HUDEP-2 (cell line): ENCODE measurements around the gene POU5F1.
"Not testable (repeated sequence)": the region's sequence is repeated elsewhere in the genome, so short reads cannot be mapped to it uniquely, and the experiment has no call there.

Experiments
- DNase-seq, 76 experiments: peaks; one replicate each; lab custom pipeline; 2025; ENCODE audit not compliant: unreplicated experiment in 76 of 76; lab: John Stamatoyannopoulos, UW

Gene POU5F1

DNA sequence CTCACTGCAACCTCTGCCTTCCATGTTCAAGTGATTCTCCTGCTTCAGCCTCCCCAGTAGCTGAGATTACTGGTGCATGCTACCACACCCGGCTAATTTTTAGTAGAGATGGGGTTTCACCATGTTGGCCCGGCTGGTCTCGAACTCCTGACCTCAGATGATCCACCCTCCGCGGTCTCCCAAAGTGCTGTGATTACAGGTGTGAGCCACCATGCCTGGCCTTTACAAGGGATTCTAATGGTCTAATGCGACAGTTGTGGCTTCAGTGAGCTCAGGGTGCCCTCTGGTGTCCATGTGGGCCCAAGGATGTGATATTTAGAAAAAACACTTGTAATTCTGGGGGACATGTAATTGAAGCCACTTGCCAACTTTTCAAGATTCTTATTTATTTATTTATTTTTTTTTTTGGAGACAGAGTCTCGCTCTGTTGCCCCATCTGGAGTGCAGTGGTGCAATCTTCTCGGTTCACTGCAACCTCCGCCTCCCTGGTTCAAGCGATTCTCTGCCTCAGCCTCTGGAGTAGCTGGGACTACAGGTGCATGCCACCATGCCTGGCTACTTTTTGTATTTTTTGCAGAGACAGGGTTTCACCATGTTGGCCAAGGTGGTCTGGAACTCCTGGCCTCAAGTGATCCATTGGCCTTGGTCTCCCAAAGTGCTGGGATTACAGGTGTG lies 22.1 kb upstream of the POU5F1 start:
- peak in 63 of 76 experiments; percentile 11 to 68 (median 52) for DNase-seq

DNA sequence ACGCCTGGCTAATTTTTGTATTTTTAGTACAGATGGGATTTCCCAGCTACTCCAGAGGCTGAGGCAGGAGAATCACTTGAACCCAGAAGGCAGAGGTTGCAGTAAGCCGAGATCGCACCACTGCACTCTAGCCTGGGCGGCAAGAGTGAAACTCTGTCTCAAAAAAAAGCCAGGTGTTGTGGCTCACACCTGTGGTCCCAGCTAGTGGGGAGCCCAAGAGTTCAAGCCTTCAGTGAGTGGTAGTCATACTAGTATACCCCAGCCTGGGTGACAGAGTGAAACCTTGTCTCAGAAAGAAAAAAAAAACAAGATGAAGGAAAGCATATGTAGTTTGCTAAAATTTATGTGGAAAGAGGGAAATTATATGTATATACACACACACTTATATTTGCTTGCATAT lies 20.0 kb upstream of the POU5F1 start:
- no peak for DNase-seq

DNA sequence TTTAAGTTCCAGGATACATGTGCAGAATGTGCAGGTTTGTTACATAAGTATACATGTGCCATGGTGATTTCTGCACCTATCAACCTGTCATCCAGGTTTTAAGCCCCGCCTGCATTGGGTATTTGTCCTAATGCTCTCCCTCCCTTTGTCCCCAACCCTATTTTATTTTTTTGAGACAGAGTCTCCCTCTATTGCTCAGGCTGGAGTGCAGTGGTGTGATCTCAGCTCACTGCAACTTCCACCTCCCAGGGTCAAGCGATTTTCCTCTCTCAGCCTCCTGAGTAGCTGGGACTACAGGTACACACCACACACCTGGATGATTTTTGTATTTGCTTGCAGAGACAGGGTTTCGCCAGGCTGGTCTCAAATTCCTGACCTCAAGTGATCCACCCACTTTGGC lies 18.7 kb upstream of the POU5F1 start:
- DNase-seq: not testable (repeated sequence)

DNA sequence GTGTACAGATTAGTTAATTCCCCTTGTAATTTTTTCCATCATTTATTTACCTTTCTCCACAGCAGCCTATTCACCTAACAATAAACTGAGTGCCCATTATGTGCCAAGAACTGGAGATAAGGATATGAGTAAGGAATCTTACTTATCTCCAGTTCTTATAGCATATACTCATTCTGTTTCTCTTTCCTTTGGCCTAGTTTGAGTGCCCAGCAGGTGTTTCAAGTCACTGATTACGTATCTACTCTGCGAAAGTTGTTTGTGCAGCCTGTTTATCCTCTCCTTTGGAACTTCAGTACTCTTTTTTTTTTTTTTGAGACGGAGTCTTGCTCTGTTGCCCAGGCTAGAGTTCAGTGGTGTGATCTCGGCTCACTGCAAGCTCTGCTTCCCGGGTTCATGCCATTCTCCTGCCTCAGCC lies 17.3 kb upstream of the POU5F1 start:
- no peak for DNase-seq

DNA sequence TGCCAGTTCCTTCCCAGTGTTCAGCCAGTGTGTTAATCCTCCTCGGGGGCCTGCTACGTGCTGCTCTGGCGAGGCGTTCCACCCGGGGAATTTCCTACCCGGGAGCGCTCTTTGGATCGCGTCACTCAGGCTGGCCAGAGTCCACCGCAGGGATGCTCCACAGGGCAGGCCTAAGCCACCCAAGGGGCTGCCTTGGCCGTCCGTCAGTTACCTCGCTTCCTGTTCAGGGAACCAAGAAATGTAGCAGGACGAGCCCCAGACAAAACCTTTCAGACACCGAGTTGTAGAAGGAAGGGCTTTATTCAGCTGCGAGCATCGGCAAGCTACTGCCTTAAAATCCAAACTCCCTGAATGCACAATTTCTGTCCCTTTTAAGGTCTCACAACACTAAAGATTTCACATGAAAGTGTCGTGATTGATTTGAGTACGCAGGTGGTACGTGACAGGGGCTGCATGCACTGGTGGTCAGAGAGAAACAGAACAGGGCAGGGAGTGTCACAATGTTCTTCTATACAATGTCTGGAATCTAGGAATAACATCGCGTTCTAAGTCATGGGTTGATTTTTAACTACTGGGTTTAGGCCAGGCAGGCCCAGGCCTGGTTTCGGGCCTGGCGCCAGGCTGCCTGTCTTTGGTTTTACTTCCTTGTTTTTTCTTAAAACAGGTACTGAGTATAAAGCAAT lies 15.7 kb upstream of the POU5F1 start:
- no peak for DNase-seq

DNA sequence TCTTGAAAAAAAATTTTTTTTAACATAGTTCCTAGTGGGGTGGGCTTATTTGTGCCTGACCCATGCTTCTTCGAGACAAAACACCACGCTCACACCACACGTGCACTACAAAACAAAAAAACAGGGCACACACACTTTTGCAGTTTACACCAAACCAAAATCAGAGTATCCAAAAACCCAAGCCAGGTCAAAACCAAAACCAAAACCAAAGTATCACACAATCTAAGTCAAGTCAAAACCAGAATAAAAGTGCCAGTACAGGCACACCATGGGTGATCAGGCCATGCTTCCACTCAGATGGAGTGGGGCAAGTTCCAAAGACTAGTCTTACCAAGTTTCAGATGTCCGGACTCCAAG lies 15.2 kb upstream of the POU5F1 start:
- not testable (repeated sequence) for DNase-seq

DNA sequence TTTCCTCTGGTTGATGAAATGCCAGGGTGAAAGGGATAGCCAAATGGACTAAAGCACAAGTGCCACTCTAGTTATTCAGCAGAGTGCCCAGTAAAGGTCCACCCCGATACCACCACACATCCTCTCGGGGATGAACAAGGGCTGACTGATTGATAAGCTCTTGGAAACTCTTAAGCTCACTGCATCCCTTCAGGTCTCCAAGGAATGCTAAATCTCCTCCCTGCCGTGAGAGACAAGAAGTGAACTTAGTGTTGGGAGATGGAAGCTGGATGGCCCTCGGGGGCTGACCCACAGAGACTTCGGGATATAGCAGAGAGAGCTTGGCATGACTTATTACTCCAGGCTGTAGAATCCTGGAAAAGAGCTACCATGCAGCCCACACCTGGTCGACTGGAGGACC lies 13.4 kb upstream of the POU5F1 start:
- DNase-seq: not testable (repeated sequence)

DNA sequence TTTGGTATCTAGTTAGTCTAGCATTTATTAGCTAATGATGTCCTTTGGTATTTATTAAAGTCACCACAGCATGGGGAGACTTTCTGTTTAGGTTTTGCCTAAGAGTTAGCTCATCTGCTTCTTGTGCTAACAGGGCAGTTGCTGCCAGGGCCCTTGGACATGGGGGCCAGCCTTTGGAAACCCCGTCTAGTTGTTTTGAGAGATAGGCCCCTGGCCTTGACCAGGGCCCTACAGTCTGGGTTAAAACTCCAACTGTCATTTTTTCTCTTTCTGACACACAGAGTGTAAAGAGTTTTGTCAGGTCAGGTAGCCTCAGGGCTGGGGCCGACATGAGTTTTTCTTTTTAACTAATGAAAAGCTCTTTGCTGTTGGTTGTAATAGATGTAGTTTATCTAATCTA lies 12.8 kb upstream of the POU5F1 start:
- not testable (repeated sequence) for DNase-seq

DNA sequence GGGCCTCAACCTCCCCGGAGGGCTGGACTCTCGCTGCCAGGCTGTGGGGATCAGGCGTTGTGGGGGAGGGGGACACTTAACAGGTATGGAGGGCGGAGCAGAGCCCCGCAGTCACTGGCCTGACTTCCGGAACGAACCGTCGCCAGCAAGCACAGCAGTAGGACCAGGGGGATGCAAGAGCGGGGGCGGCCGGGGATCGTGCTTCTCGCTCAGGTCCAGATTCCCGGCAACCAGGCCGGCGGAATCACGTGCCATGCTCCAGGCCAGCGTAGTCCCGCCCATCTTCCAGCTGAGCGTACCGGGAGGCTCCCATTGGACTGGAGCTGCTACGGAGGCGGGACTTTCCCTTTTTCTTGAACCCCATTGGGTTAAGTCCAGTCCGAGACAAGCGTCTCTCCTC lies 10.0 kb upstream of the POU5F1 start:
- DNase-seq: peak in 74 of 76 experiments; percentile 33 to 95 (median 86)

DNA sequence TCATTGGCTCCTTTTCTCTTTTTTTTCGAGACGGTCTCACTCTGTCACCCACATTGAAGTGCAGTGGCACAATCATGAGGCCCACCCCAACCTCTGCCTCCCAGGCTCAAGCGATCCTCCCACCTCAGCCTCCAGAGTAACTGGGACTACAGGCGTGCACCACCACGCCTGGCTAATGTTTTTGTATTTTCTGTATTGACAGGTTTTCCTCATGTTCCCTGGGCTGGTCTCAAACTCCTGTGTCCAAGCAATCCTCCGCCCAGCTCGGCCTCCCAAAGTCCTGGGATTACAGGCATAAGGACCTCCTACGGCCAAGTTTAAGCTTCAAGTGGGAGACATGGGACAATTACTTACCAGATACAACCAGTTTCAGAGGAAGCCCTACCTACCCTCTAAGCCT lies 9.4 kb upstream of the POU5F1 start:
- no peak for DNase-seq

DNA sequence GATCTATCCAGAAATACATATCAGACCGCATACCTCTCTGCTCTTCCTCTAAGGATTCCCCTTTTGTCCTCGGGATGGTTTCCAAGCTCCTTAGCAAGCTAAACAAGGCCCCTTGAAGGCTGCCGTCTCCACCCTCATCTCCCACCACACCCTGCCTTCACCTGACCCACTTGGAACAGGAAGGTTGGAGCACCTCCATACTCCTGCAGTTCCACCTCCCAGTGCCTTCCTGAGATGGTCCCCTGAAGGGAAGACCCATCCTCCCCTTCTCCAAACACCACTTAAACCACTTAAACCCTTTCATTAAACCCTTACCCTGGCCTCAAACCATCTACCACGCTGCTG lies 8.5 kb upstream of the POU5F1 start:
- DNase-seq: no peak

DNA sequence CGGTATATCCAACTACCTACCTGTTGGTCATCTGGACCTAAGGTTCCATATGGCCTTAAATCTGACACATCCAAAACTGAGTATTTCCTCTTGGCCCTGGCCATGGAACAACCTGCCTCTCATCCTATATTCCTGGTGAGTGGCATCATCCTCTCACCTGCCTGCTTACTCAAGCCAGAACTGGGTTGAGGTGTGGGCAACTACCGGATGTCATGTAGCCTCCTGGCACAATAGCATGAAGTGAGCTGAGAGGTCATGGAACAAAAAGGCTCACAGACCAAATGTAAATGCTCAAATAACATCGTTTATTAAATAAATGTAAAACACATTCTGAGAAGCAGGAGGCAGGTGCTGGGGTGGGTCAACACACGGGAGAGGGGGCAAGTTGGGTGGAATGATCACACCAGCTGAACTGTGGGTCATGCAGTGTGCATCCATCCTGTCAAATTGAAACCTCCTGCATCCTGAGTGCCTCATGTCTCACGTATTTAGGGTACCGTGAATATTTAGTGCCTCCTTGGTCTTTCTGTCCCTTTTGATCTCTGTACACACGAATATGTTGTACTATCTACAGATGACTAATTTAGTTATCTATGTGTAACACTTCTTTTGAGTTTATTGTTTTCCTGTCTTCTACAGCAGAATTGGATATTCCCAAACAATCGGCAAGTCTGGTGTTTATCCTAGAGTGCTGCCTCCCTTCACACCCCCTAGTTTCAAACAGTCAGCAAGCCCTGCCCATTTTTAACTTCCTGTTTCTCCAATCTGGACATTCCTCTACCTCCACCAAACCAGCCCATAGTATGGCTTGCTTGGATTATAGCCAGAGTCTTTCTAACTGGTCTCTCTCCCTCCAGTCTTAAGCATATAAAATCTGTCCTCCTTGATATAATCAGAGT lies 7.9 kb upstream of the POU5F1 start:
- peak in 1 of 76 experiments; percentile 12 for DNase-seq

DNA sequence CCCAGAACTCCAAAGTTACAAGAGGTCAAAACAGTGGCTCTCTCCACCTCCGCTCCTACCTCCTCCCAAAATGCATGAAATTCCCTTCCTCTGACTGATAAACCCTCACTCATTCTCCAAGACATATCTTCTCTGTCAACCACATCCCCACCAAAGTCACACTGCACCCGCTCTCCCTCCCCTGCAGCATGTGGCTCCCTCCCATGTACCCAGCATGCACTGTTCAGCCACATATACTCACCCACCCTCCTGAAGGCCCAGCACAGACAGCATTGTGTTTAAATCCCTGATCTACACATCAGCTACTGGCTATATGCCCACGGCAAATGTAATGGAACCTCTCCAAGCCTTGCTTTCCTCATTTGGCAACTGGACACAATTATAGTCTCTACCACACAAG lies 5.5 kb upstream of the POU5F1 start:
- DNase-seq: peak in 43 of 76 experiments; percentile 13 to 73 (median 33)

DNA sequence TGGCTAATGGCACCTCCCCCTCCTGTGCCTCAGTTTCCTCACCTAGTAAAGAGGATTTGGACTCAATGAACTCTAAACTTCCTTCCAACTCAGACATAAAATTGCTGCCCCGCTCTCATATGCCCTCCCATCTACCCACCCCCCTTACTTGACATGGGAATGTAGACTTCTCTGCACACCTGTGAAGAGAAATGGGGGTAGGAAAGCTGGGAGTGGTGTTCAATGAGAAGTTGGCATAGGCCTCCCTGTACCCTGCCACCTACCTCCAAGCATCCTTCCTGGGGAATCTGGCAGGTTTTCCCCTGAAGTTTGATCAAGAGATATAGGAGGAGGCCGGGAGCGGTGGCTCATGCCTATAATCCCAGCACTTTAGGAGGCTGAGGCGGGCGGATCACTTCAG lies 3.9 kb upstream of the POU5F1 start:
- DNase-seq: no peak

DNA sequence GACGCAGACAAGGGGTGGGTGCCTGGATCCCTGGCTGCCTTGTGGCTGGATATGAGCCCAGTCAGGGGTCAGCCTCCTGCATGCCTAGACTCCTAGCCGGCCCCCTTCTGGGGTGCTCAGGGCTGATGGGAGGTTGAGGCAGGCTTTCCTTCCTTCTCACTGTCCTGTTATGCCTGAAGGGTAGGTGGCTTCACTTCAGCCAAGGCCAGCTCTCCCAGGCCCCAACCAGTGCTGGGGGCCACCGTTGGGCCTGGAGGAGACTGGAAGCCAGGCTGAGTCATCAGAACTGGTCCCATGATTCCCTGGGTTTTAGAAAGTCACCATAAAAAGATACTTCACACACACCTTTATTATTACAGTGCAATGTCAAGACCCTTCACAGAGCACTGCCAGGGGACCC lies 2.9 kb upstream of the POU5F1 start:
- DNase-seq: no peak

DNA sequence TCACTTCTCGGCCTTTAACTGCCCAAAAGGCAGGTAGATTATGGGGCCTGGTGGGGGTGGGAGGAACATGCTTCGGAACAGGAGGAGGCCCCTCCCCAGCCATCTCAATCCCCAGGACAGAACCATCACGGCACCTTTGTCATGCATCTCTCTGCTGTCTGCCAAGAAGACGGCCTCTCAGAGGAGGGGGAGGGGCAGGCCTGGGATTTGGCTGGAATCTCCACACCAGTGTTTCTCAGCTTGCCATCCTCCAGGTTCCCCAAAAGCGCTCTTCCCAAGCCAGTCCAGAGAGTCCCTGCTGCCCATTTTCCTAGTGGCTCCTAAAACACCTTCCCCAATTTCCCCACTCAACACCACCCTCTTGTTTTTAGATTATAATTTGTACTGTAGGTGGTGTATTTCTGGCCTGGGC lies 2.5 kb upstream of the POU5F1 start:
- no peak for DNase-seq

DNA sequence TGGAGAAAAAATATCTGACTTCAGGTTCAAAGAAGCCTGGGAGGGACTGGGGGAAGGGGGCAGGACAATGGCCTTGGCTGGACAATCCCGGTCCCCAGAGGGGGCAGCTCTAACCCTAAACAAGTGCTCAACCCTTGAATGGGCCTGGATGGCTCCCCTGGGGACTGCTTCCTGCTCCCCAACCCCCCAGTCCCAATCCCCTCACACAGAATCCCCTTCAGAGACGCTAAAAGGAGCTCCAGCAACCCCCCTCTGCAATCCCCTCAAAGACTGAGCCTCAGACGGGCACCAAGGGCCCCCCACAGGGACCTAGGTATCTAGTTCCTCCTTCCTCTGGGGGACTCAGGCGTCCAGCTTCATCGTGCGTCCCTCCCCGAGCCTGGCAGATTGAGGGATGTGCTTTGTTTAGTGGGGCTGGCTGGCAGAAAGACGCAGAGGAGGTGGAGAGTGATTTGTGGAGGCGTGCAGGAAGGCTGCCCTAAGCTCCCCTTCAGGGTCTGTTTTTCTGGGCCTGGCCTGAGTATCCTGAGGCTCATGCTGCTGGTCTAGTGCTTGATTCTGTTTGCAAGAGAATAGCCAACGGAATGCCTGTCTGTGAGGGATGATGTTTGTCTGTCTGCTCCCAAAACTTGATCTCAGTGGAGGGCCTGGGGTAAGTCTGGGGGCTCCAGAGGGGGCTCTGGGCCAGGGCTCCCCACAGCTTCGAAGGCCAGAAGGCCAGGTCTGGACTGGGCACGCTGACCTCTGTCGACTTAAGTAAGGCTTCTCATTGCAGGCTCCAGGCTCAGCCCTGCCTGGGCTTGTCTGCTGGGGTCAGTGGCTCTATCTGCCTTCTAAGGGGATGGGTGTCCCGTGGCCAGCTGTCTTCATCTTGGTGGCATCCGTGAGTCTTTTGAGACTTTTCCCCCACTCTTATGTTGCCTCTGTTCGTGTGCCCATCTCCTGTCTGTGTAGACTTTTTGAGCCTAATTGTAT lies 1.7 kb upstream of the POU5F1 start:
- DNase-seq: no peak

DNA sequence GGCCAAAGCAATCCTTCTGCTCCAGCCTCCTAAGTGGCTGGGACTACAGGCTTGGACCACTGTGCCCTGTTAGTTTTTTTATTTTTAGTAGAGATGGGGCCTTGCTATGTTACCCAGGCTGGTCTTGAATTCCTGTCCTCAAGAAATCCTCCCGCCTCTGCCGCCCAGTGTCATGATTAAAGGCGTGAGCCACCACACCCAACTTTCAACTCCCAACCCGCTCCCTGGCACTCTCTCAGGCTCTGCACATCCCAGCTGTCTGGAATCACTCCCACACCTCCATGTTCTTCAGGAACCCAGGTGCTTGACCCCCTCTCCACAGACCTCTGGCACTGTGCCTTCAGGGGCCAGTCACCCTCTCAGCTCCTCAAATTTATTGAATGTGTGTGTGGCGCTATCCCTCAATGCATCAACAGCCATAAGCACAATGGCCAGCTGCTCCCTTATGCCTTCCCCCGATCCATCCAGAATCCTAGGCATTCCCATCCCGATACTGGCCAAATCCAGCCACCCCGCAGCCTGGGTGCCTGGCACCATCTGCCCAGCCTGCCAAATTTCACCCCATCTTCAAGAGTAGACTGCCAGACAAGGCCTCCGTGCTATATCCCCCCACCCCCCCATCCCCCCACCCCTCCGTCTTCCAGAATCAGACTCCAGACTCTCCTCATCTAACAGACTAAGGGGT lies 647 bp upstream of the POU5F1 start:
- DNase-seq: peak in 1 of 76 experiments; percentile 12

DNA sequence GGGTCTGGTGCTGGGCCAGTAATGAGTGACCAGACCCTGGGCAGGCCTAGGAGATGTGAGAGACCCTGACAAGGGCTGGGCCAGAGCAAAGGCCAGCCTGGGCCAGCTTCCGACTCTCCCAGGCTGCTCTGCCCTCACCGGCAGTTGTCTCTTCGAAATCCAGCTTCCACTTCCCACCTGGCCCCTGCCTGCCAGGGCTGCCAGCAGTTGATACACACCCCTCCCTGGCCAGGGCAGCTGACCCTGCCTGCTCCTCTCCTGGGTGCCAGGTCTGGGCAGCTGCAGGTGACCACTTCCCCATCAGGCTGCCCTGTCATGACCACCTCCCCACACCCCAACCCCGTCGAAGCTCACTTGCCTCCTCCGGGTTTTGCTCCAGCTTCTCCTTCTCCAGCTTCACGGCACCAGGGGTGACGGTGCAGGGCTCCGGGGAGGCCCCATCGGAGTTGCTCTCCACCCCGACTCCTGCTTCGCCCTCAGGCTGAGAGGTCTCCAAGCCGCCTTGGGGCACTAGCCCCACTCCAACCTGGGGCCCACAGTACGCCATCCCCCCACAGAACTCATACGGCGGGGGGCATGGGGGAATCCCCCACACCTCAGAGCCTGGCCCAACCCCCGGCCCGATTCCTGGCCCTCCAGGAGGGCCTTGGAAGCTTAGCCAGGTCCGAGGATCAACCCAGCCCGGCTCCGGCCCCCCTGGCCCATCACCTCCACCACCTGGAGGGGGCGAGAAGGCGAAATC lies 453 bp downstream of the POU5F1 start:
- DNase-seq: not testable (repeated sequence)
